DMS53 treated with DMSO at 0.1 percent for 48 hours (cell line): ENCODE results near the gene KIF25.

Experiments
- DNase-seq: peaks from one replicate; lab custom pipeline; 2025; ENCODE audit not compliant: unreplicated experiment; lab: John Stamatoyannopoulos, UW

The KIF25 gene

DNA sequence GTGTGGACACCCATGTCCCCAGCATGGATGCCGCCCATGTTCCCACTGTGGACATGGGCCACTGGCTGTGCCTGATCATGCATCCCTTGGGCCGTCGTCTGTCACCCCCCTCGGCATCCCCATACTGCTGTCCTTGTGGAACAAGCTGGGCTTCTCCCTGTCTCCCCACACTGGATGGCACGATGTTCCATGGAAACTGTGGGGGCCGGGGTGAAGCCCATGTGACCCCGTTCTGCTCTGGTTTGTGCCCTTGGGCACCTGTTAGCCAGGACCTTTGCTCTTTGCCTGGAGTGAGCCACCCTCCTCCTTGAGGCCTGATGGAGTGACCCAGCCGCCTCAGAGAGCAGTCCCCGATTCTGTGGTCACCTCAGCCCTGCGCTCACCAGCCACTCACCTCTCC lies 89.1 kb downstream of the KIF25 start:
- DNase-seq = no peak

DNA sequence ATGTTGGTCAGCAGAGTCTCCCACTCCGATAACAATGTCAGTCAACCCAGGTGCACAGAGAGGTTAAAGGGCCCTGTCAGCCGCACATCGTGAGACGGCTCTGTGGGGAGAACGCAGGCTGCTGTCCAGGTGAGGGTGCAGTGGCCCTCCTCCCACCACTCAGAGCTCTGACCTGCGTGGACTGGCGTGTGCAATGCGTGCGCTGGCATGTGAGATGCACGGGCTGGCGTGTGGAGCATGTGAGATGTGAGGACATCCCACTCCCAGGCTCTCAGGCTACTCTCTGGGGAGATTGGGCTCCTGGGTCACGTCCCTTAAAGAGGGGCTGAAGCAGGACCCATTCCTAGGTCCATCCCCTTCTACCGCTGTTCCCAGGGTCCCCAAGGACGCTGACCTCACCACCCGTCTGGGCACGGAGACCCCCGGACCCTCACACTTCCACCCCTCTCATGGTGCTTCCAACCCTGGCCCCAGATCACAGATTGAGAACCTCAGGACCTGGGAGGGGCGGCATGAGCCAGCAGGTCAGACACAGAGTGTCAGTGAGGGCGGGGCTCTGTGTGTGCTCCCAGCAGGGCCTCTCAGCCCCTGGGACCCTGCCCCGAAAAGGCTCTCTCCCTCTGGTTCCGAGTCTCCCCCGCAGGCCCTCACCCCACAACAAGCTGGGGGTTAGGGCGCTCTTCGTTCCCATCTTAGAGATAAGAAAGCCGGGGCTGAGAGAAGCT lies 90.1 kb downstream of the KIF25 start:
- DNase-seq = no peak

- DNase-seq = no peak
These were observed 90.9 kb downstream of the KIF25 start for GRCh38 chr6:168088161-168089053.

DNA sequence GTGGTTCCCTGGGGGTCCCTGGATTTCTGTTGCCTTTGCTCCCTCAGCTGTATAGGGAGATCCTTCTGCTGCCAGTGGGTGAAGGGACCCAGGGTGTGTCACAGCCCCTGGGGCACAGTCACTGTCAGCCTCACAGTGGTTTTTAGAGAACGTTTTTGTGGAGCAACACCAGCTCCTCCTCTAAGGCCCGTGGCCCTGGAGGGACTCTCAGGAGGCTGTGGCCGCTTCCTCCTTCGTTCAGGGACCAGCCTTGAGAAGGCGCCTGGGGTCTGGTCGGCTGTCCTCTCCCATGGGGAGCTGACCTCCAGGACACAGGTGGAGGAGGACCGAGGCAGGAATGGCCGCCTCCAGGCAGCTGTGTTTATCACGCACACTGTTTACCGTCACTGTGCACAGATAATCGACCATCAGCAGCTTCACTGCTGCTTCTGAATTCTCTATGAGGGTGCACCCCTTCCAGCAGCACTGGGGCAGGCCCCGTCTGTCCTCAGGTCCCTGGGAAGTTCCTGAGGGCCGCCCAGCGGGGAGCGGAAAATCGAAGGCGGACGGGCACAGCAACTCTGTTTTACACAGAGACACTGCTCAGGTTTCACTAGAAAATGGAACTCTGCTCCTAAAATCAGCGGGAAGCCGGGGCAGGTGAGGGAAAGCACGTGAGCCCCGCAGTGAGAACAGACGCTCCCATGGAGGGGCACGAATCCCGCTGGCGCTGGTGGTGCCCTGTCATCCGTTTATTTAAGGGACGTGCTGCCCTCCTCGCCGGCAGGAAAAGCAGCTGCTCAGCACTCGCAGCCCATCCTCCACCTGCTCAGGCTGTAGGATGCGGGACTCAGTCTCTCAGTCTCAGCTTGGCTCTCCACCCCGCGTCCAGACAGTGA lies 92.0 kb downstream of the KIF25 start:
- no peak for DNase-seq

- DNase-seq = no peak
These were observed 92.7 kb downstream of the KIF25 start for GRCh38 chr6:168090064-168090690.

DNA sequence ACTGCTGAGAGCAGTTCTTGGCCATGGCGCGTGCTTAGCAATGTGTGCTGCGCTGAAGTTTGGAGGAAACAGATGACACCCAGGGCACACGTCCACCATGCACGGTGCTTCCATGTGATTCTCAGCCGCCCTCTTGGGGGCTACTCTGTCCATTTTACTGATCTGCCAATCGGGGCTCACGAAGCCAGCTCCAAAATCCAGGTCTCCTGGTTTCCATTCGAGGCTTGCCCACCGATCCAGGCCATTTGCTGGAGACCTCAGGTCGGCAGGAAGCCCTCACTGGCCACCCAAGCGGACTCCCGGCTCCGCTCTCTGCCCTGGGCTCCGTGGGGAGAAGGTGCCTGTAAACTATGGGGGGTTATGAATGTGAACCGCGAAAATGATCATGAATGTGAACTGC lies 93.2 kb downstream of the KIF25 start:
- DNase-seq = no peak

GRCh38 chr6:168091381-168092264 lies 94.2 kb downstream of the KIF25 start:
- peak; percentile 32 for DNase-seq

DNA sequence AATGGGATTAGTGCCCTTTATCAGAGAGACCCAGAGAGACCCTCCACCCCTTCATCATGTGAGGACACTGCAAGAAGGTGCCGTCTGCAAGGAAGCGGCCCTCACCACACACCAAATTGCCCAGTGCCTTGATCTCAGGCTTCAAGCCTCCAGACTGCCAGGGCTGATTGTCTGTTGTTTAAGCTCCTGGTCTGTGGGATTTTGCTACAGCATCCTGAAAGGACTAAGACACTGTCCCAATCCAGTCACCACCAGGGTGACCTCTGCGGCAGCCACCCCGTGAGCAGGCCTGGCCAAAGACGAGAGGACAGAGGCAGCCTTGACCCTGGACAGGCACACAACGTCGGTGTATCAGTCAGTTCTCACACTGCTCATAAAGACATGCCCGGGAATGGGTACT lies 95.1 kb downstream of the KIF25 start:
- DNase-seq = no peak

- DNase-seq = no peak
These were observed 95.6 kb downstream of the KIF25 start for GRCh38 chr6:168093071-168093505.

DNA sequence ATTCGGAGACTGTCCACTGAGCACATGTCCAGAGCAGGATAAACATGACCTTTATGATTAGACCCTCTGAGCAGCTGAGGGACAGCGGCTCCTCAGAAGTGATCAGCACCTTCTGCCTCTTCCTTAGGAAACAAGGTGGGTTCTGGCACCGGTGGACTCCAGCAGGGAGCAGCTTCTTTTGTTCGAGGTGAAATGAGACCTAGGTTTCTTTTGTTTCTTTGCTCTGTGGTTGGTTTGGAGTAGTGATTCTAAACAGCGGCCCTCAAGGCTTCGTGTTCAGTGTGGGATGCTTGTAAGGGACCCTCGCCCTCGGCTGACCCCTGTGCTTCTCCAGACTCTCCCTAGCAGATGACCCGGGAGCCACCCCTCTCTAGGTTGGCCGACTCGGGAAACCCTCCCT lies 96.2 kb downstream of the KIF25 start:
- DNase-seq = no peak
